HG02840 (cell line): ENCODE data around the gene OR2S2.

Experiments used
- ATAC-seq: cut with Tn5 transposase; IDR thresholded peaks from one replicate; pipeline ENCODE4 v1.9.1; 2021; ENCODE audit warnings: mild to moderate bottlenecking, moderate library complexity, moderate number of reproducible peaks; ENCODE audit not compliant: unreplicated experiment, low FRiP score

The OR2S2 gene

DNA sequence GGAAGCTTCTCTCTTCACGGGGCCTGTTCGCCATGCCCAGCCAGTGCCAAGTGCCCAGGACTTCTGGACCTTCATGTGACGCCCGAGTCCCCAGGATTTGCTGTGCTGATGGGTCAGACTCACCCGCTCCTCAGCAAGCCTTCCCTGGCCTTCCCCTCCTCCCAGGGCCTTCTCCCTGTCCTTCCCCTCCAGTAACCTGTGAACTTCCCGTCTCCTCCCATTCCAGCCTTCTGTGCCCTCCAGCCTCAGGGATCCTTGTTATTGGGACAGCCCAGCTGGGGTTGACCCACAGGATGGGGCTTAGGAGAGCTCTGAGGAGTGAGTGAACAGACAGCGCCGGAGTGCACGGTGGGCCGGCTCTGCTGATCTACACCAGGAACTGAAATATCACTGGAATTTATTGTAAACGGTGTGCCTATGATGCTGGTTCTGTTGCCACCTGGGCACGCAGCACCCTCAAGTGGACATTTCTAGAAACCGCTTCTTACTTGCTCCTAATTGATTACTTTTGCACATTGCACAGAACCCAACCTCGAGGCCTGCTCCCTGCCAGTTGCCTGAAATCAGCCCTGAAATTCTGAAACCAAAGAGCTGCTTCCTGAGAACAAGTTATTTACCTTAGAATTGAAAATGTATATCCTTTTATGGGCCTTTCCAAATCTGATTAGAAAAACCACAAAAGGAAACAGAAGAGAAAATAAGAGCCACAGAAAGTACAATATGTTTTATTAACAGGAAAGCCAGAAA is 47.2 kb downstream of the OR2S2 start:
- ATAC-seq, result no peak

DNA sequence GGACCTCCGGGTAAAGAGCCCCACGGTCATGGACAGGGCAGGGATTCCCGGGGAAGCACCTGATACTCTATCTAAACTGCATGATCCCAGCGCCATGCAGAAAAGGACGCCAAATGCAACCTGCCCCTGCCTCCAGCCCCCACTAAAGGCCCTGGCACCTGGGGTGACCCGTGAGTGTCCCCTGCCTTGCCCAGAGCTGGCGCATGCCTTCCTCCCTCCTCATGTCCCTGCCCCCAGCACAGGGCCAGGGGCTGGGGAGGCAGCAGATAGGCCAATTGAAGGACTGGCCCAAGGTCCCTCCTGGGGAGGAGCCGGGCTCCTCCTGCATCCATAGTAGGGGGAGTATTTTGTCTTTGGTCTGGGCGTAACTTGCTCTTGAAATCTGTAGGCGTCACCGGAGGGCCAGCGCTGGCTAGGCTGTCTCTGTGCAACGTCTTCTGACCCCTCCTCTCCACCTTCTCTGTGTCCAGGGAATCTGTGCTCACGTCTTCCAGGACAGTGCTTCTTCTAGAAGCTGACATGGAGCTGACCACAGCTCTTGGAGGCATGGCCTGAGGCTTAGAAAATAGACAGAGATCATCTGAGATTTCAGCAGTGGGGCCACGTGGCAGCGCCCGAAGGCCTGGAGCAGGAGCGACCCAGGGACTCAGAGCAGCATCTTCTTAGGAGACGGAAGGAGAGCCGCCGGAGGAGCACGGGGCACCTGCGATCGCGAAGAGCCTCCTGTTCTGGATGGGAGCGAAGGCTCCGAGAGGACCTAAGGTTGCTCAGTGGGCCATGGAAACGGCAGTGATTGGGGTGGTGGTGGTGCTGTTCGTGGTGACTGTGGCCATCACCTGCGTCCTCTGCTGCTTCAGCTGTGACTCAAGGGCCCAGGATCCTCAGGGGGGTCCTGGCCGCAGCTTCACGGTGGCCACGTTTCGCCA is 48.0 kb downstream of the OR2S2 start:
- no peak for ATAC-seq

DNA sequence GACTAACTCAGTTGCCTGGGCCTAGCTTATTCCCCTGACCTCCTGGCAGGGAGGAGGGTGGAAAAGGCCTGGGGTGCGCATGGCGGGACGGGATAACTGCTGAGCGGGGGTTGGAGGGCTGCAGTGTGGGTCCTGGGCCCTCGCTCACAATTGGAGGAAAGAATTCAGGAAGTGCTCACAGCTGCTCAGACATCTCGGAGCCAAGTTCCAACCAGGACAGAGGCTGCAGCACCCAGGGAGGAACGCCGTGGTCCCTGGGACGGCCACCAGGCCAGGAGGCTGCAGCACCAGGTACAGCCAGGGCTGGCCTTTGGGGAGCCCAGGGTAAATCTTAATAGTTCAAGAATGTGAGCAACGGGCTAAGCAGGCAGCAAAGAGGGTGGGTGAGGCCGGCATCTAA is 48.7 kb downstream of the OR2S2 start, which contains the start of gene SPAAR:
SPAAR (plus strand) TSS at position 217 of the 400 bp plus-strand sequence. CDS start 974 bp downstream, outside the sequence.
- ATAC-seq, result no peak

DNA sequence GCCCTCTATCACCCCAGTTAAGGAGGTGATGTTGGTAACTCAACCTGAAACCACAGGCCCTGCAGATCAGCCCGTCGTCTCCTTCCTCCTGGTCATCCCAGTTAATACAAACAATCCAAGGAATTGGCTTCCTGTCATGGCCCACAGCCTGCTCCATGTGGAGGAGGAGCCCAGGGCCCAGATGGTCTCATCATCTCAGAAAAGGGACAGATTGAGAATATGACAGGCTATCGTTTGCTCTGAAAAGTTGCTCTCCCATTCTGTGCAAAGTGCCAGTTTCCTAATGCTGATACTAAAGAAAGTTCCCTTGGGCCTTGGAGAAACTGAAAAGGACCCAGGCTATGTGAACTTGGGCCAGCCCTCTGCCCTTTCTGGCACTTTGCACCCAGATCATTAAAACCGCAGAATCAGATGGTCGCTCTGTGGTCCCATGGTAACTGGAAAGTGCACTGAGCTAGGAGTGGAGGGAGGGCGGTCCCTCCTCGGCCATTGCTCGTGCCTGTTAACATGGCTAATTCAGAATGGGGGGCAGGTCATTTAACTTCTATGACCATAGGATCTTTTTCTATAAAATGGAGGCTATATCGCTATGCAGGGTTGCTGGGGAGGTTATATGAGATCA is 49.3 kb downstream of the OR2S2 start:
- ATAC-seq, result no peak

DNA sequence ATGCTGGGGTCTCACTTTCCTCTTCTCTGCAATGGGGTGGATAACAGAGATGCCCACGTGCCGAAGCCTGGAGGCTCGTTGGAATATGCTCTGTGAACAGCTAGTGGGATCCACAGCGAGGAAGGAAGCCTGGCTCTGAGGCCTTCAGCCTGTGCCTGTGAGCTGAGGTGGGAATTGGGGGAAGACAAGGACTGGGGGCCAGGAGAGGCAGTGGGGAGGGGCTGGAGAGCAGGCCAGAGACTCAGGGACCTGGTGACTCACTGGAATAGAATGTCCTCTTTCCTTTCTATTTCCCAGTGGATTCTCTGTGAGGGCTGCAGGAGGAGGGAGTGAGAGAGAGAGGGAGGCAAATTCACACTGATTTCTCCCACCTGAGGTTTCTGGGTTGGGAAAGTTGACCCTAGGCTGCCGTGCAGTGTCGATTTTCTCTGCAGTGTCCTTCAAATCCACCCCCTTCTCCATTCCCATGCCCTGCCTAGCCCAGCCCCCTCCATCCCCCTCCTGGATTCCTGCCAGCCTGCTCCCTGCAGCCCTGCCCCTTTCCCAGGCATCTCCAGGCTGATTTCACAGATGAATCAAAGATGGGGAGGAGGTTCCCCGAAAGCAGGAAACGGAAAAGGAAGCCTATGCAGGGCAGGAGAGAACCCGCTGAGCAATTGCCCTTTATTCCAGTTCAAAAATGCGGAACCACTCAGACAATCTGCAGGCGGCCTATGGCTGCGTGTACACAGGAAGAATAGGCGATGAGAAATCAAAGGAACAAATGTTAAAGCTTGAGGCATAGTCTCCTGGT is 50.0 kb downstream of the OR2S2 start:
- no peak for ATAC-seq
